ENCODE data around the gene STAC.

Gene STAC

GRCh38 chr3:36380221-36381031 lies at the start of gene STAC:
Gene STAC (plus strand): TSS chr3:36380504. CDS start chr3:36380644, 140 bp downstream.
- DNase-seq, result peak; percentile 19 to 27

- no peak for DNase-seq
Observed at GRCh38 chr3:36332139-36332538, 48.2 kb upstream of the STAC start.

GRCh38 chr3:36362216-36362615 lies 18.1 kb upstream of the STAC start:
- DNase-seq, result no peak

GRCh38 chr3:36362973-36363372 lies 17.3 kb upstream of the STAC start:
- no peak for DNase-seq

GRCh38 chr3:36364260-36364659 lies 16.0 kb upstream of the STAC start:
- DNase-seq, result no peak

- DNase-seq, result no peak
Observed at GRCh38 chr3:36365829-36366228, 14.5 kb upstream of the STAC start.

GRCh38 chr3:36366308-36366707 lies 14.0 kb upstream of the STAC start:
- DNase-seq, result no peak

- no peak for DNase-seq
Observed at GRCh38 chr3:36367912-36368573, 12.3 kb upstream of the STAC start.

- DNase-seq, result no peak
Observed at GRCh38 chr3:36372534-36372935, 7.8 kb upstream of the STAC start.

- no peak for DNase-seq
Observed at GRCh38 chr3:36373084-36373483, 7.2 kb upstream of the STAC start.

- no peak for DNase-seq
Observed at GRCh38 chr3:36373666-36374065, 6.6 kb upstream of the STAC start.

GRCh38 chr3:36379872-36380220 lies 458 bp upstream of the STAC start:
- no peak for DNase-seq

- no peak for DNase-seq
Observed at GRCh38 chr3:36381311-36381956, 1.1 kb downstream of the STAC start.

- DNase-seq, result no peak
Observed at GRCh38 chr3:36393563-36393962, 13.3 kb downstream of the STAC start.

GRCh38 chr3:36394176-36394575 lies 13.9 kb downstream of the STAC start:
- DNase-seq, result no peak

- DNase-seq, result no peak
Observed at GRCh38 chr3:36397841-36398240, 17.5 kb downstream of the STAC start.

GRCh38 chr3:36399933-36400332 lies 19.6 kb downstream of the STAC start:
- no peak for DNase-seq

GRCh38 chr3:36401056-36401455 lies 20.8 kb downstream of the STAC start:
- DNase-seq, result no peak

GRCh38 chr3:36403661-36404060 lies 23.4 kb downstream of the STAC start:
- DNase-seq, result no peak

- DNase-seq, result no peak
Observed at GRCh38 chr3:36405190-36405589, 24.9 kb downstream of the STAC start.

- DNase-seq, result no peak
Observed at GRCh38 chr3:36408146-36408545, 27.8 kb downstream of the STAC start.

GRCh38 chr3:36409862-36410261 lies 29.6 kb downstream of the STAC start:
- DNase-seq, result no peak

GRCh38 chr3:36411587-36411986 lies 31.3 kb downstream of the STAC start:
- no peak for DNase-seq

GRCh38 chr3:36416599-36416998 lies 36.3 kb downstream of the STAC start:
- DNase-seq, result no peak

Data from activated T-cell treated with anti-CD3 and anti-CD28 coated beads, Interleukin-2, amount 50 U/mL, for 48 hours (primary cell).